H1 (cell line): ENCODE results near the gene FPGS. TPM values are rescaled to one million over a fixed set of nuclear protein-coding genes. Genes with fewer than 3 reads are reported as not detected.

ENCODE experiments used
- CTCF ChIA-PET: fragments of 300-600 bp; sonication (Branson Sonifier 250); formaldehyde crosslinking; loops from one replicate; lab custom pipeline; 2021; ENCODE audit not compliant: partially characterized antibody; lab: Charles Lee
- POLR2A ChIA-PET: fragments of 300-600 bp; sonication (Branson Sonifier 250); formaldehyde crosslinking; loops from one replicate; lab custom pipeline; 2021; ENCODE audit warnings: inconsistent platforms; ENCODE audit not compliant: partially characterized antibody; lab: Charles Lee
- DNase-seq, 2 experiments: peaks; one replicate each; pipeline versions ENCODE4 v3.0.0 to v3.0.0-alpha.2; 2010 to 2022; ENCODE audit warnings: low spot score in 2 of 2, low read depth in 1 of 2, mixed read lengths in 1 of 2
- FAIRE-seq: peaks from 2 replicates; lab custom pipeline; 2011; peaks lifted over from hg19 to GRCh38; lab: Jason Lieb, UNC
- H2AFZ ChIP-seq: 2 replicates; pipeline ENCODE4 v1.8.1; 2012; ENCODE audit warnings: low read length, inconsistent platforms
- H2AK5ac ChIP-seq: 2 replicates; pipeline ENCODE4 v1.6.1; 2013; ENCODE audit warnings: low read depth, low read length
- H2BK120ac ChIP-seq: replicated peaks from 2 replicates; pipeline ENCODE3; 2013; ENCODE audit warnings: low read depth, low read length, inconsistent platforms
- H2BK12ac ChIP-seq: 2 replicates; pipeline ENCODE4 v1.6.1; 2013; ENCODE audit warnings: low read depth, low read length
- H2BK15ac ChIP-seq: 2 replicates; pipeline ENCODE4 v1.6.1; 2013; ENCODE audit warnings: low read length
- H2BK20ac ChIP-seq: 2 replicates; pipeline ENCODE4 v1.6.1; 2013; ENCODE audit warnings: low read length
- H2BK5ac ChIP-seq: 2 replicates; pipeline ENCODE4 v1.6.1; 2013; ENCODE audit warnings: low read depth, low read length
- H3K14ac ChIP-seq: 2 replicates; pipeline ENCODE4 v1.6.1; 2013; ENCODE audit warnings: inconsistent platforms; ENCODE audit not compliant: insufficient read length
- H3K18ac ChIP-seq: 2 replicates; pipeline ENCODE4 v1.6.1; 2013; ENCODE audit warnings: low read length; ENCODE audit errors: extremely low read depth
- H3K23ac ChIP-seq: 2 replicates; pipeline ENCODE4 v1.6.1; 2013; ENCODE audit warnings: inconsistent platforms; ENCODE audit not compliant: insufficient read length
- H3K23me2 ChIP-seq: 2 replicates; pipeline ENCODE4 v1.6.1; 2013; ENCODE audit warnings: low read depth, low read length
- H3K27ac ChIP-seq: 2 replicates; pipeline ENCODE4 v1.6.1; 2011; ENCODE audit warnings: low read depth, low read length, inconsistent platforms
- H3K27me3 ChIP-seq, 4 experiments: replicated peaks in 1 of 4; 1 replicate in 1 of 4; 2 replicates in 3 of 4; pipeline versions ENCODE4 v1.6.1 to v1.8.1; 2011 to 2013; ENCODE audit warnings: low read length in 3 of 4, mild to moderate bottlenecking in 3 of 4, inconsistent platforms in 2 of 4, mixed read lengths in 2 of 4, moderate library complexity in 1 of 4; ENCODE audit not compliant: control insufficient read depth in 3 of 4, insufficient read depth in 3 of 4; ENCODE audit errors: extremely low read depth in 1 of 4
- H3K36me3 ChIP-seq, 4 experiments: 2 replicates each; pipeline versions ENCODE4 v1.6.1 to v1.8.1; 2011 to 2013; ENCODE audit warnings: mild to moderate bottlenecking in 4 of 4, low read length in 3 of 4, moderate library complexity in 2 of 4, control low read depth in 1 of 4, inconsistent platforms in 1 of 4; ENCODE audit not compliant: insufficient read depth in 4 of 4, control insufficient read depth in 2 of 4
- H3K4ac ChIP-seq: replicated peaks from 2 replicates; pipeline ENCODE3; 2013; ENCODE audit warnings: low read length, low read depth, mixed read lengths, inconsistent platforms; ENCODE audit not compliant: insufficient read length
- H3K4me1 ChIP-seq, 4 experiments: replicated peaks in 1 of 4; 1 replicate in 1 of 4; 2 replicates in 3 of 4; pipeline versions ENCODE4 v1.6.1 to v1.8.1; 2011 to 2013; ENCODE audit warnings: low read length in 3 of 4, inconsistent platforms in 2 of 4, mixed read lengths in 1 of 4; ENCODE audit not compliant: insufficient read depth in 4 of 4, control insufficient read depth in 3 of 4
- H3K4me2 ChIP-seq, 2 experiments: 2 replicates each; pipeline versions ENCODE4 v1.6.1 to v1.8.1; 2011 to 2013; ENCODE audit warnings: low read depth in 2 of 2, low read length in 2 of 2, control low read depth in 1 of 2, inconsistent platforms in 1 of 2, mild to moderate bottlenecking in 1 of 2; ENCODE audit not compliant: insufficient read depth in 1 of 2
- H3K4me3 ChIP-seq, 4 experiments: fragments of 200-600, 300-600 bp in 1 of 4; sonication (generic), shearing (Covaris generic), sonication (Bioruptor Twin) in 1 of 4; 2 replicates each; pipeline versions ENCODE4 v1.5.1 to v1.8.1; 2011 to 2016; ENCODE audit warnings: low read length in 4 of 4, low read depth in 3 of 4, control low read depth in 2 of 4, inconsistent platforms in 2 of 4, mild to moderate bottlenecking in 2 of 4, mixed read lengths in 1 of 4, moderate library complexity in 1 of 4; ENCODE audit not compliant: insufficient read depth in 2 of 4; ENCODE audit errors: extremely low read depth in 1 of 4
- H3K56ac ChIP-seq: replicated peaks from 2 replicates; pipeline ENCODE3; 2013; ENCODE audit warnings: low read depth, mild to moderate bottlenecking, mixed read lengths, low read length, inconsistent platforms; ENCODE audit not compliant: insufficient read length
- H3K79me1 ChIP-seq: 2 replicates; pipeline ENCODE4 v1.6.1; 2013; ENCODE audit warnings: low read depth, low read length, control low read depth
- H3K79me2 ChIP-seq, 2 experiments: 2 replicates each; pipeline versions ENCODE4 v1.6.1 to v1.8.1; 2012 to 2013; ENCODE audit warnings: low read length in 2 of 2, mild to moderate bottlenecking in 2 of 2, inconsistent platforms in 1 of 2; ENCODE audit not compliant: insufficient read depth in 2 of 2, control insufficient read depth in 1 of 2
- H3K9ac ChIP-seq, 4 experiments: replicated peaks in 1 of 4; 1 replicate in 1 of 4; 2 replicates in 3 of 4; pipeline versions ENCODE4 v1.6.1 to v1.8.1; 2011 to 2013; ENCODE audit warnings: low read depth in 3 of 4, low read length in 3 of 4, control low read depth in 2 of 4, mild to moderate bottlenecking in 2 of 4, moderate library complexity in 2 of 4, inconsistent platforms in 1 of 4; ENCODE audit errors: extremely low read depth in 1 of 4
- H3K9me3 ChIP-seq, 2 experiments: 2 replicates each; pipeline versions ENCODE4 v1.6.1 to v1.8.1; 2012 to 2013; ENCODE audit warnings: mild to moderate bottlenecking in 2 of 2, moderate library complexity in 2 of 2, control low read depth in 1 of 2, inconsistent platforms in 1 of 2, low read depth in 1 of 2, low read length in 1 of 2, mixed read lengths in 1 of 2; ENCODE audit not compliant: insufficient read depth in 2 of 2
- H4K20me1 ChIP-seq, 2 experiments: replicated peaks in 1 of 2; 2 replicates each; pipeline versions ENCODE3 to v1.8.1; 2011 to 2013; ENCODE audit warnings: inconsistent platforms in 2 of 2, low read length in 2 of 2, mild to moderate bottlenecking in 1 of 2; ENCODE audit not compliant: insufficient read depth in 2 of 2, control insufficient read depth in 1 of 2
- H4K5ac ChIP-seq: 2 replicates; pipeline ENCODE4 v1.6.1; 2013; ENCODE audit warnings: low read length, low read depth, mixed read lengths, inconsistent platforms; ENCODE audit not compliant: insufficient read length
- H4K8ac ChIP-seq: 2 replicates; pipeline ENCODE4 v1.8.0; 2013; ENCODE audit warnings: mild to moderate bottlenecking, moderate library complexity, low read length, inconsistent platforms; ENCODE audit not compliant: insufficient read depth; ENCODE audit errors: extremely low read depth
- H4K91ac ChIP-seq: replicated peaks from 2 replicates; pipeline ENCODE3; 2013; ENCODE audit warnings: low read length, mixed read lengths, inconsistent platforms; ENCODE audit not compliant: insufficient read length
- CHD1 ChIP-seq: IDR thresholded peaks from 2 replicates; pipeline ENCODE4 v1.6.1; 2012; ENCODE audit warnings: low read depth, low read length, improper control_type of control experiment
- GTF2F1 ChIP-seq: IDR thresholded peaks from 2 replicates; pipeline ENCODE4 v1.6.1; 2012; ENCODE audit warnings: low read depth, low read length, improper control_type of control experiment, borderline replicate concordance
- MAFK ChIP-seq: IDR thresholded peaks from 2 replicates; pipeline ENCODE4 v1.6.1; 2012; ENCODE audit warnings: low read depth, mild to moderate bottlenecking, improper control_type of control experiment, low read length
- TAF7 ChIP-seq: optimal IDR thresholded peaks from 2 replicates; pipeline ENCODE3; 2011; ENCODE audit warnings: low read depth, mild to moderate bottlenecking, inconsistent platforms, low read length, moderate library complexity, borderline replicate concordance
- YY1 ChIP-seq: IDR thresholded peaks from 2 replicates; pipeline ENCODE4 v1.6.1; 2011; ENCODE audit warnings: low read depth, mild to moderate bottlenecking, low read length
- ZNF274 ChIP-seq: IDR thresholded peaks from 2 replicates; pipeline ENCODE4 v1.7.0; 2012; ENCODE audit warnings: low read length, borderline replicate concordance; ENCODE audit errors: extremely low read depth
- WGBS, 2 experiments: shearing (Covaris generic) in 1 of 2; methylation state at CpG; one replicate each; pipeline versions ENCODE4 v1.1.6 to v1.1.7; 2013 to 2015; ENCODE audit warnings: low lambda C conversion rate in 2 of 2, mixed read lengths in 2 of 2, inconsistent platforms in 1 of 2, low coverage in 1 of 2, missing lambda C conversion rate in 1 of 2; ENCODE audit not compliant: insufficient replicate concordance in 2 of 2, insufficient coverage in 1 of 2, insufficient read length in 1 of 2; ENCODE audit errors: extremely low coverage in 1 of 2, missing lambda C conversion rate in 1 of 2; 5-methylcytosine and 5-hydroxymethylcytosine counted together
- polyA plus RNA-seq, 7 experiments: library from polyadenylated mRNA; depleted of rRNA in 3 of 7; stranded (reverse) in 5 of 7; unstranded in 2 of 7; fragments of >200 nt in 5 of 7; fragments of 200-250 nt in 2 of 7; gene quantifications; 1 replicate in 5 of 7; 2 replicates in 1 of 7; 4 replicates in 1 of 7; pipeline versions ENCODE4 v1.2.1 to v1.2.3, GENCODE V29; 2011 to 2013; ENCODE audit warnings: missing spikeins in 2 of 7, mixed read lengths in 2 of 7
- total RNA-seq: library from RNA; stranded (reverse); fragmentation: NEBNext Ultra II Directional; extraction: Animal tissue kit (Norgen Biotek cat#: 25700); gene quantifications from 2 replicates; pipeline ENCODE4 v1.2.1, GENCODE V29; 2021

Gene FPGS
- total and polyA plus RNA-seq, 2 of the 8 experiments (the other 6 are each of a cell fraction or from before 2014, with no cell fraction given): 62.4 to 83.0 TPM

DNA sequence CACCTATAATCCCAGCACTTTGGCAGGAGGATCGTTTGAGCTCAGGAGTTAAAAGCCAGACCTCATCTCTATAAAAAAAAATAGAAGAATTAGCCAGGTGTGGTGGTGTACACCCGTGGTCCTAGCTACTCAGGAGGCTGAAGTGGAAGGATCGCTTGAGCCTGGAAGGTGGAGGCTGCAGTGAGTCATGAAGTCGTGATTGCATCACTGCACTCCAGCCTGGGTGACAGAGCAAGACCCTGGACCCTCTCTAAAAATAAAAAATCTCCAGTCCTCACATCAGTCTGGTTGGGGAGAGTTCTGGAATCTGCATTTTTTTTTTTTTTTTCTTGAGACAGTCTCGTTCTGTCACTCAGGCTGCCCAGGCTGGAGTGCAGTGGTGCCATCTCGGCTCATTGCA, 9.3 kb downstream of the FPGS start:
- no peak overlapping the region for H2BK15ac ChIP-seq
- H2AFZ ChIP-seq: no peak overlapping the region
- peaks cover 2% of the 10 kb centered on the region; the same call in 1 of the 2 replicates for H3K23me2 ChIP-seq
- H3K27me3 ChIP-seq: no peaks in the 10 kb centered on the region
- no peak overlapping the region for H3K18ac ChIP-seq
- DNase-seq (no peak), FAIRE-seq (no peak)
- 0 out of 2 replicates have a peak, but pooled peaks cover 2% of the 10 kb centered on the region for H3K79me1 ChIP-seq
- H2BK5ac ChIP-seq: no peak overlapping the region
- TF ChIP-seq ZNF274: no peak
- TF ChIP-seq GTF2F1: no peak
- no peak for TF ChIP-seq YY1
- TF ChIP-seq CHD1: no peak
- no peak for TF ChIP-seq TAF7
- no peak for TF ChIP-seq MAFK
- no peak overlapping the region for H3K4me3 ChIP-seq
- H4K8ac ChIP-seq: no peak overlapping the region
- no peak overlapping the region for H3K4ac ChIP-seq
- no peak overlapping the region for H4K91ac ChIP-seq
- H3K4me1 ChIP-seq: peaks cover 0 to 8% (median 6%) of the 10 kb centered on the region in 4 experiments; a peak in 5 of 7 replicates
- no peak overlapping the region for H2AK5ac ChIP-seq
- H3K9ac ChIP-seq: no peak overlapping the region
- no peak overlapping the region for H3K56ac ChIP-seq
- ChIA-PET POLR2A (interaction anchor here (0.6 to 1.6 kb wide), 7 partner anchors 8 to 1103 kb away, joined by 3 to 9 read pairs (median 4); no protein-coding TSS in a partner anchor), CTCF (interaction anchor here (0.6 to 4.5 kb wide), 8 partner anchors 11 to 850 kb away, joined by 3 to 19 read pairs (median 6); no protein-coding TSS in a partner anchor)
- H2BK12ac ChIP-seq: no peak overlapping the region
- no peak overlapping the region for H2BK120ac ChIP-seq
- no peaks in the 10 kb centered on the region for H3K9me3 ChIP-seq
- H3K79me2 ChIP-seq: no peaks in the 10 kb centered on the region
- H2BK20ac ChIP-seq: no peak overlapping the region
- H3K23ac ChIP-seq: no peak overlapping the region
- H4K5ac ChIP-seq: no peak overlapping the region
- peaks cover 2 to 20% of the 10 kb centered on the region in 2 experiments for H4K20me1 ChIP-seq
- H3K14ac ChIP-seq: no peak overlapping the region
- WGBS, 2 experiments: 96% methylated on average over 5 of the region's 6 CpGs; no CpG with 5 or more reads in 1 of the 2 experiments
- H3K36me3 ChIP-seq: peaks cover 15 to 29% (median 26%) of the 10 kb centered on the region in 4 experiments; a peak in 7 of 8 replicates
- no peak overlapping the region for H3K27ac ChIP-seq
- H3K4me2 ChIP-seq: no peak overlapping the region
